Measurements from ENCODE around the gene CLDN15. TPM values are rescaled to one million over a fixed set of nuclear protein-coding genes. Genes with fewer than 3 reads are reported as not detected.

The CLDN15 gene
- total RNA-seq, 1 donor from 2014 or later = 8.6 TPM

DNA sequence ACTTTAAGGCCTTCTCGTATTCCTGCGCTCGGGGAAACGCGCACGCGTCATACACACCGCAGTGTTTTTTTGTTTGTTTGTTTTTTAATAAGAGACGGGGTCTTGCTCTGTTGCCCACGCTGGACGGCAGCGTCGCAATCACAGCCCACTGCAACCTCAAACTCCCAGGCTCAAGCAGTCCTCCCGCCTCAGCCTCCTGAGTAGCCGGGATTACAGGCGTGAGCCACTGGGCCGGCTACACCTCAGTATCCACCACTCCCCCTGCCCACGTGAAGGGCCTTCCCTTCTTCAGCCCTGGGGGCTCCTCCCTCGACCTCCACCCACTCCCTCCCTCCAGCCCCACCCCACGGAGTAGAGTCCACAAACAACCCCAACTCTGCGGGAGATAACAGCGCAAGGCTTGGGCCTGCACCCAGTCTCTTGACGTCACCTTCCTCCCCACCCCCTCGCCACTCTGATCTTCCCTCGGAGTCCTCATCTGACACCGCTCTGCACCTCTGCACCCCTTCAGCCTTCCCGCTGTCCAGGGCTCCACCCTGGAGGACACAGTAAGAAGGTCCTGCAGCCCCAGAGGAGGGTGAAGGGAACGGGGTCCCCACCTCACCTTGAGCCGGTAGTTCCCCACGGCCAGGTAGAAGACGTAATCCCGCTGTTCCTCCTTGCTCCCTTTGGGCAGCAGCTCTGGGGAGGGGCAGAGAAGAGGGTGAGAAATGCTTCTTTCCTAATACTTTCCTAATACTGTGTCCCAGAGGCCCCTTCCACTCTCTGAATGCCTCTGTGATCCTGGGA is 2.8 kb upstream of the CLDN15 start:
- peaks cover 70% of the 10 kb centered on the region for H3K4me1 ChIP-seq
- intact Hi-C loops (cut with DNase I) = no loop called here
- H3K36me3 ChIP-seq = peaks cover 0 to 17% of the 10 kb centered on the region in 2 donors
- no peak for DNase-seq (ENCODE audit: extremely low spot score in 2 of 2)
- H3K4me3 ChIP-seq = no peak overlapping the region
- H3K27me3 ChIP-seq = no peaks in the 10 kb centered on the region
- no peaks in the 10 kb centered on the region for H3K9me3 ChIP-seq
- no peak for TF ChIP-seq POLR2AphosphoS5 (IDR thresholded peaks at IDR 0.05; ENCODE audit: insufficient read depth in 1 of 2, low read depth in 1 of 2)
- TF ChIP-seq POLR2A (IDR thresholded peaks at IDR 0.05) = no peak
- TF ChIP-seq, protein P1, sequence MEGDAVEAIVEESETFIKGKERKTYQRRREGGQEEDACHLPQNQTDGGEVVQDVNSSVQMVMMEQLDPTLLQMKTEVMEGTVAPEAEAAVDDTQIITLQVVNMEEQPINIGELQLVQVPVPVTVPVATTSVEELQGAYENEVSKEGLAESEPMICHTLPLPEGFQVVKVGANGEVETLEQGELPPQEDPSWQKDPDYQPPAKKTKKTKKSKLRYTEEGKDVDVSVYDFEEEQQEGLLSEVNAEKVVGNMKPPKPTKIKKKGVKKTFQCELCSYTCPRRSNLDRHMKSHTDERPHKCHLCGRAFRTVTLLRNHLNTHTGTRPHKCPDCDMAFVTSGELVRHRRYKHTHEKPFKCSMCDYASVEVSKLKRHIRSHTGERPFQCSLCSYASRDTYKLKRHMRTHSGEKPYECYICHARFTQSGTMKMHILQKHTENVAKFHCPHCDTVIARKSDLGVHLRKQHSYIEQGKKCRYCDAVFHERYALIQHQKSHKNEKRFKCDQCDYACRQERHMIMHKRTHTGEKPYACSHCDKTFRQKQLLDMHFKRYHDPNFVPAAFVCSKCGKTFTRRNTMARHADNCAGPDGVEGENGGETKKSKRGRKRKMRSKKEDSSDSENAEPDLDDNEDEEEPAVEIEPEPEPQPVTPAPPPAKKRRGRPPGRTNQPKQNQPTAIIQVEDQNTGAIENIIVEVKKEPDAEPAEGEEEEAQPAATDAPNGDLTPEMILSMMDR (IDR thresholded peaks at IDR 0.05) = no peak
- peak overlapping the region; percentile 84 for H3K27ac ChIP-seq

DNA sequence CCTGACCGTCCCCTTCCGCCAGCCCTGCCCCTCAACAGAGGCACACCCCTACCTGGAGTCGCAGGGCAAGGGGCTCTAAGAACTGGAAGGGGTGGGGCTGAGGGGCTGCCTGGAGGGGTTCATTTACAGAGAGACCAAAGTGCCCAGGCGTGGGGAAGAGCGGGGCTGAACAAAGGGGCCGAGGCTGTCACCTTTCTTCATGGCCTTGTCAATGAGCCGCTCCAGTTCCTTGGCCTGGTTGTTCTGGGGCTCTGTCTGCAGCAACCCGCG is 2.3 kb upstream of the CLDN15 start:
- H3K27ac ChIP-seq = peak overlapping the region; percentile 84

GRCh38 chr7:101239191-101239950 is 1.8 kb upstream of the CLDN15 start:
- H3K36me3 ChIP-seq = peaks cover 0 to 17% of the 10 kb centered on the region in 2 donors
- no peak for DNase-seq (ENCODE audit: extremely low spot score in 2 of 2)

More for the DNA sequence above, 2.3 kb upstream of the CLDN15 start:
- no peak for TF ChIP-seq POLR2A (IDR thresholded peaks at IDR 0.05)
- no peak for TF ChIP-seq POLR2AphosphoS5 (IDR thresholded peaks at IDR 0.05; ENCODE audit: insufficient read depth in 1 of 2, low read depth in 1 of 2)
- TF ChIP-seq, protein P1 (IDR thresholded peaks at IDR 0.05) = no peak
- H3K36me3 ChIP-seq = peaks cover 0 to 17% of the 10 kb centered on the region in 2 donors
- intact Hi-C loops (cut with DNase I) = no loop called here
- no peak overlapping the region for H3K4me3 ChIP-seq
- H3K27me3 ChIP-seq = no peaks in the 10 kb centered on the region
- no peak for DNase-seq (ENCODE audit: extremely low spot score in 2 of 2)
- H3K9me3 ChIP-seq = no peaks in the 10 kb centered on the region
- H3K4me1 ChIP-seq = peaks cover 67% of the 10 kb centered on the region

DNA sequence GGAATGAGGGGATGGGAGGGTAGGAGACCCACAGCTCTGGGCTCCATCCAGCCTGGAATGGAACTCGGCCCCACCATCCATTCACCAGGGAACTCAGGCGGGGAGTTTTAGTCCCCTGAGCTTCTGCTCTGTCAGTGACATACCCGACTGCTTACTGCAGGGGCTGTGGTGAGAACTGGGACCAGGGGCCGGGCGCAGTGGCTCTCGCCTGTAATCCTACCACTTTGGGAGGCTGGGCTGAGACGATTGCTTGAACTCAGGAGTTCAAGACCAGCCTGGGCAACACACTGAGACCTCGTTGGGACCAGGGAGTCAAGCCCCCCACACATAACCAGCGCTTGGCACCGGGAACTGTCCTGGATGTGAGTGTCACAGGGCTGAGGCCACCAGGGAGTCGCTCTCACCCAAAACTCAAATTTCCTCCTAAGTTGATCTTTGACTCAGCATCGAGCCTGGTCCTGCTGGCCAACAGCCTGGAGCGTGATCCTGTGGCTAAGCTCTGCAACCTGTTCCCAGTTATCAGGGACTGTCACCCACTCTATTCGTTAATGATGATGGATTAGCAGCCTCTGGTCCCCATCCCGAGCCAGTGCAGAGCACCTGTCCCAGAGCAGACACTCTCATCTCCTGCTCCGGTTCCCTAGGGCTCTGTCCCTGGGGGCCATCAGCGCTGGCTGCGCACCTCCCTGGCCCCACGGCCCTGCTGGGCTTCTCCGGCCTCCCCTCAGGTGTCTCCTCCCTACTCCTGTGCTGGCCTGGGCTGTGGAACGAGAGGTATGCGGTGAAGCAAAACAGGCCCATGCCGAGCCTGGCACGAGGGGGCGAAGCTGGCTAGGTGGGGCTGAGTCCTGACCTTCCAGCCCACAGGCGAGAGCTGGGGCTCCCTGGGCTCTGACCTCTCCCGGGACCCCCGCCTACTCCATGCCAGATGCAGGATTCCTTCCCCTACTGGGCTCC is 902 bp upstream of the CLDN15 start:
- H3K4me1 ChIP-seq = peaks cover 60% of the 10 kb centered on the region
- H3K36me3 ChIP-seq = peaks cover 0 to 17% of the 10 kb centered on the region in 2 donors

More at GRCh38 chr7:101239191-101239950, 1.8 kb upstream of the CLDN15 start:
- Histone ChIP-seq H3K4me1 (peaks cover 67% of the 10 kb centered on the region), H3K27ac (peak overlapping the region; percentile 84), H3K9me3 (no peaks in the 10 kb centered on the region), H3K4me3 (no peak overlapping the region), H3K27me3 (no peaks in the 10 kb centered on the region)
- TF ChIP-seq POLR2AphosphoS5 (IDR thresholded peaks at IDR 0.05; ENCODE audit: insufficient read depth in 1 of 2, low read depth in 1 of 2) (peak; percentile 17 to 32), POLR2A (IDR thresholded peaks at IDR 0.05) (no peak)
- TF ChIP-seq, protein P1 (IDR thresholded peaks at IDR 0.05) = no peak
- intact Hi-C loops (cut with DNase I) = no loop called here

More for the DNA sequence above, 902 bp upstream of the CLDN15 start:
- no peaks in the 10 kb centered on the region for H3K27me3 ChIP-seq
- H3K27ac ChIP-seq = peak overlapping the region; percentile 84
- no peak for DNase-seq (ENCODE audit: extremely low spot score in 2 of 2)
- TF ChIP-seq, protein P1 (IDR thresholded peaks at IDR 0.05) = no peak
- TF ChIP-seq POLR2A (IDR thresholded peaks at IDR 0.05) (no peak), POLR2AphosphoS5 (IDR thresholded peaks at IDR 0.05; ENCODE audit: insufficient read depth in 1 of 2, low read depth in 1 of 2) (no peak)
- intact Hi-C loops (cut with DNase I) = no loop called here
- H3K9me3 ChIP-seq = no peaks in the 10 kb centered on the region
- peak overlapping the region in 1 of 2 donors; percentile 30 for H3K4me3 ChIP-seq

Measured in vagina (tissue), 2 donors.